Measurements from ENCODE around the gene C20orf96.

Gene C20orf96

GRCh38 chr20:312067-312466 is 21.5 kb upstream of the C20orf96 start:
- DNase-seq (ENCODE audit: low spot score), result no peak

GRCh38 chr20:311609-312008 is 21.1 kb upstream of the C20orf96 start:
- DNase-seq (ENCODE audit: low spot score), result no peak

- no peak for DNase-seq (ENCODE audit: low spot score)
Measured at GRCh38 chr20:310645-311044, 20.1 kb upstream of the C20orf96 start.

GRCh38 chr20:309841-310644 is 19.5 kb upstream of the C20orf96 start:
- DNase-seq (ENCODE audit: low spot score), result peak; percentile 84

GRCh38 chr20:309306-309840 is 18.8 kb upstream of the C20orf96 start:
- no peak for DNase-seq (ENCODE audit: low spot score)

- no peak for DNase-seq (ENCODE audit: low spot score)
Measured at GRCh38 chr20:308427-309038, 18.0 kb upstream of the C20orf96 start.

GRCh38 chr20:305745-306144 is 15.2 kb upstream of the C20orf96 start:
- no peak for DNase-seq (ENCODE audit: low spot score)

GRCh38 chr20:301886-302848 is 11.6 kb upstream of the C20orf96 start:
- DNase-seq (ENCODE audit: low spot score), result no peak

GRCh38 chr20:300345-300990 is 9.9 kb upstream of the C20orf96 start:
- no peak for DNase-seq (ENCODE audit: low spot score)

GRCh38 chr20:298776-299391 is 8.3 kb upstream of the C20orf96 start:
- DNase-seq (ENCODE audit: low spot score), result no peak

- DNase-seq (ENCODE audit: low spot score), result peak; percentile 49
Measured at GRCh38 chr20:297925-298775, 7.6 kb upstream of the C20orf96 start.

- peak; percentile 82 for DNase-seq (ENCODE audit: low spot score)
Measured at GRCh38 chr20:297098-297924, 6.8 kb upstream of the C20orf96 start, which contains the start of gene ZCCHC3. ZCCHC3 (plus strand) TSS chr20:297570; CDS start chr20:297587, 17 bp downstream.

- no peak for DNase-seq (ENCODE audit: low spot score)
Measured at GRCh38 chr20:295804-296203, 5.3 kb upstream of the C20orf96 start.

GRCh38 chr20:294602-295001 is 4.1 kb upstream of the C20orf96 start:
- no peak for DNase-seq (ENCODE audit: low spot score)

GRCh38 chr20:289693-290083 is 862 bp downstream of the C20orf96 start:
- DNase-seq (ENCODE audit: low spot score), result no peak

GRCh38 chr20:288956-289692 is 1.4 kb downstream of the C20orf96 start:
- DNase-seq (ENCODE audit: low spot score), result no peak

GRCh38 chr20:286508-286907 is 4.0 kb downstream of the C20orf96 start:
- DNase-seq (ENCODE audit: low spot score), result no peak

GRCh38 chr20:284172-284571 is 6.4 kb downstream of the C20orf96 start:
- DNase-seq (ENCODE audit: low spot score), result no peak
